Skeletal muscle tissue (tissue), 4 donors: ENCODE data around the gene CSTPP1. TPM values are rescaled to one million over a fixed set of nuclear protein-coding genes. Genes with fewer than 3 reads are reported as not detected.

Experiments used
- H3K27ac ChIP-seq: one replicate; pipeline ENCODE4 v1.7.0; 2013; ENCODE audit warnings: mild to moderate bottlenecking, low read depth, low read length, inconsistent platforms
- H3K27me3 ChIP-seq, 3 donors: one replicate each; pipeline ENCODE4 v1.7.0; 2013; ENCODE audit warnings: low read length in 3 of 3; ENCODE audit not compliant: control insufficient read depth in 3 of 3, insufficient read depth in 3 of 3
- H3K36me3 ChIP-seq, 3 donors: one replicate each; pipeline ENCODE4 v1.7.0; 2013; ENCODE audit warnings: low read length in 3 of 3; ENCODE audit not compliant: control insufficient read depth in 3 of 3, insufficient read depth in 3 of 3
- H3K4me1 ChIP-seq, 3 donors: one replicate each; pipeline ENCODE4 v1.7.0; 2013; ENCODE audit warnings: low read length in 3 of 3, mild to moderate bottlenecking in 3 of 3; ENCODE audit not compliant: control insufficient read depth in 3 of 3, insufficient read depth in 3 of 3
- H3K4me3 ChIP-seq, 3 donors: one replicate each; pipeline ENCODE4 v1.7.0; 2013; ENCODE audit warnings: low read length in 3 of 3
- H3K9ac ChIP-seq, 3 donors: one replicate each; pipeline ENCODE4 v1.7.0; 2013; ENCODE audit warnings: low read length in 3 of 3, mild to moderate bottlenecking in 3 of 3, moderate library complexity in 2 of 3, low read depth in 1 of 3
- H3K9me3 ChIP-seq, 3 donors: one replicate each; pipeline ENCODE4 v1.7.0; 2013; ENCODE audit warnings: low read length in 3 of 3; ENCODE audit not compliant: control insufficient read depth in 3 of 3
- total RNA-seq: library from RNA; depleted of rRNA; stranded (reverse); fragments of >200 nt; gene quantifications from one replicate; pipeline ENCODE4 v1.2.3, GENCODE V29; 2014
- donor health status: Osteomylitis.

Gene CSTPP1
- total RNA-seq, 1 donor from 2014 or later: 16.7 TPM

GRCh38 chr11:47165253-47165840 is 228.8 kb downstream of the CSTPP1 start:
- no peaks in the 10 kb centered on the region for H3K9me3 ChIP-seq
- H3K9ac ChIP-seq: no peak overlapping the region
- no peak overlapping the region for H3K4me3 ChIP-seq
- peaks cover 15 to 23% (median 17%) of the 10 kb centered on the region in 3 donors for H3K4me1 ChIP-seq
- H3K27me3 ChIP-seq: no peaks in the 10 kb centered on the region
- peaks cover 61 to 67% (median 63%) of the 10 kb centered on the region in 3 donors for H3K36me3 ChIP-seq
- H3K27ac ChIP-seq: no peak overlapping the region

- peaks cover 69 to 76% (median 70%) of the 10 kb centered on the region in 3 donors for H3K36me3 ChIP-seq
- H3K4me3 ChIP-seq: no peak overlapping the region
Measured at GRCh38 chr11:47166368-47166767, 229.8 kb downstream of the CSTPP1 start.

GRCh38 chr11:47171061-47171838 is 234.7 kb downstream of the CSTPP1 start:
- H3K27me3 ChIP-seq: no peaks in the 10 kb centered on the region
- peaks cover 38 to 47% (median 42%) of the 10 kb centered on the region in 3 donors for H3K4me1 ChIP-seq
- no peak overlapping the region for H3K9ac ChIP-seq
- peak overlapping the region; percentile 33 for H3K27ac ChIP-seq
- H3K4me3 ChIP-seq: no peak overlapping the region
- H3K9me3 ChIP-seq: no peaks in the 10 kb centered on the region
- H3K36me3 ChIP-seq: peaks cover 84 to 87% (median 85%) of the 10 kb centered on the region in 3 donors

More at GRCh38 chr11:47166368-47166767, 229.8 kb downstream of the CSTPP1 start:
- Histone ChIP-seq H3K27ac (no peak overlapping the region), H3K4me1 (peaks cover 15 to 18% (median 17%) of the 10 kb centered on the region in 3 donors), H3K27me3 (no peaks in the 10 kb centered on the region), H3K9me3 (no peaks in the 10 kb centered on the region), H3K9ac (no peak overlapping the region)

GRCh38 chr11:47171856-47172255 is 235.3 kb downstream of the CSTPP1 start:
- peak overlapping the region; percentile 33 for H3K27ac ChIP-seq
- peaks cover 80 to 82% (median 81%) of the 10 kb centered on the region in 3 donors for H3K36me3 ChIP-seq
- peak overlapping the region in 1 of 3 donors; percentile 33 for H3K9ac ChIP-seq
- no peaks in the 10 kb centered on the region for H3K27me3 ChIP-seq
- no peaks in the 10 kb centered on the region for H3K9me3 ChIP-seq
- H3K4me3 ChIP-seq: no peak overlapping the region
- H3K4me1 ChIP-seq: peaks cover 39 to 51% (median 42%) of the 10 kb centered on the region in 3 donors

- H3K27ac ChIP-seq: no peak overlapping the region
- no peaks in the 10 kb centered on the region for H3K27me3 ChIP-seq
- no peak overlapping the region for H3K4me3 ChIP-seq
- no peaks in the 10 kb centered on the region for H3K9me3 ChIP-seq
- peaks cover 70 to 76% (median 74%) of the 10 kb centered on the region in 3 donors for H3K36me3 ChIP-seq
- peak overlapping the region in 2 of 3 donors; percentile 16 to 32 for H3K9ac ChIP-seq
- peaks cover 47 to 58% (median 51%) of the 10 kb centered on the region in 3 donors for H3K4me1 ChIP-seq
Measured at GRCh38 chr11:47172740-47173336, 236.3 kb downstream of the CSTPP1 start.

- peak overlapping the region; percentile 99 for H3K27ac ChIP-seq
- peaks cover 77 to 88% (median 81%) of the 10 kb centered on the region in 3 donors for H3K4me1 ChIP-seq
- no peaks in the 10 kb centered on the region for H3K27me3 ChIP-seq
- peak overlapping the region; percentile 96 to 98 (median 97) for H3K4me3 ChIP-seq
- H3K36me3 ChIP-seq: peaks cover 78 to 83% (median 79%) of the 10 kb centered on the region in 3 donors
- no peaks in the 10 kb centered on the region for H3K9me3 ChIP-seq
- peak overlapping the region; percentile 97 to 99 (median 98) for H3K9ac ChIP-seq
Measured at GRCh38 chr11:47175746-47176327, 239.3 kb downstream of the CSTPP1 start.

- no peaks in the 10 kb centered on the region for H3K9me3 ChIP-seq
- H3K9ac ChIP-seq: peak within 1 kb of the TSS; percentile 97 to 100 (median 99)
- H3K27ac ChIP-seq: peak within 1 kb of the TSS; percentile 99
- peak within 1 kb of the TSS; percentile 96 to 98 (median 97) for H3K4me3 ChIP-seq
- H3K4me1 ChIP-seq: peaks cover 84 to 91% (median 87%) of the 10 kb centered on the region in 3 donors
- no peaks in the 10 kb centered on the region for H3K27me3 ChIP-seq
- peaks cover 75 to 80% (median 77%) of the 10 kb centered on the region in 3 donors for H3K36me3 ChIP-seq
Measured at GRCh38 chr11:47176328-47177228, 240.0 kb downstream of the CSTPP1 start, which contains the start of gene ARFGAP2. TSS of gene ARFGAP2 (minus strand) at chr11:47176879. CDS start at chr11:47176853, 26 bp downstream.

GRCh38 chr11:47177229-47177845 is 240.8 kb downstream of the CSTPP1 start:
- H3K4me3 ChIP-seq: peak overlapping the region; percentile 69 to 78 (median 78)
- H3K27ac ChIP-seq: peak overlapping the region; percentile 99
- H3K36me3 ChIP-seq: peaks cover 68 to 77% (median 70%) of the 10 kb centered on the region in 3 donors
- peak overlapping the region; percentile 78 to 100 (median 87) for H3K9ac ChIP-seq
- H3K4me1 ChIP-seq: peaks cover 84 to 91% (median 86%) of the 10 kb centered on the region in 3 donors
- H3K27me3 ChIP-seq: no peaks in the 10 kb centered on the region
- H3K9me3 ChIP-seq: no peaks in the 10 kb centered on the region
